Right lobe of liver (tissue), 6 donors: ENCODE measurements around the gene COL27A1. TPM values are rescaled to one million over a fixed set of nuclear protein-coding genes. Genes with fewer than 3 reads are reported as not detected.

Experiments used
- ATAC-seq, 4 donors: fragments of 200-7000 bp; cut with Tn5 transposase; one replicate each; pipeline ENCODE4 v1.9.1; 2020; ENCODE audit warnings: mild to moderate bottlenecking in 4 of 4, moderate library complexity in 4 of 4
- DNase-seq, 3 donors: peaks; one replicate each; pipeline ENCODE4 v3.0.0-alpha.2; 2020
- H3K27ac ChIP-seq, 3 donors: fragments of 200-600 bp; one replicate each; pipeline ENCODE4 v1.8.0; 2022
- H3K27me3 ChIP-seq, 2 donors: fragments of 200-600 bp; one replicate each; pipeline ENCODE4 v1.8.0; 2022
- H3K36me3 ChIP-seq, 4 donors: fragments of 200-600 bp; sonication (generic) in 1 of 4; one replicate each; pipeline versions ENCODE4 v1.5.1 to v1.8.0; 2017 to 2022; ENCODE audit warnings: control low read depth in 1 of 4
- H3K4me1 ChIP-seq, 4 donors: fragments of 200-600 bp; sonication (generic) in 1 of 4; one replicate each; pipeline versions ENCODE4 v1.5.1 to v1.8.0; 2017 to 2022; ENCODE audit warnings: control low read depth in 1 of 4
- H3K4me3 ChIP-seq, 3 donors: fragments of 200-600 bp; one replicate each; pipeline ENCODE4 v1.8.0; 2022
- H3K9me3 ChIP-seq, 4 donors: fragments of 200-600 bp; sonication (generic) in 1 of 4; one replicate each; pipeline versions ENCODE4 v1.5.1 to v1.8.0; 2017 to 2022; ENCODE audit warnings: control low read depth in 1 of 4
- POLR2A ChIP-seq: fragments of 450-650 bp; IDR thresholded peaks from one replicate; pipeline ENCODE4 v1.6.1; 2017; ENCODE audit warnings: antibody characterized with exemption, mild to moderate bottlenecking
- WGBS: methylation state at CpG from one replicate; pipeline ENCODE4 v1.1.6; 2018; ENCODE audit warnings: low coverage, low lambda C conversion rate; ENCODE audit not compliant: insufficient coverage; ENCODE audit errors: missing lambda C conversion rate; 5-methylcytosine and 5-hydroxymethylcytosine counted together
- intact Hi-C, 2 donors: fragments of 100-400 bp; cut with DNase I; formaldehyde crosslinking; loops; one replicate each; pipeline versions ENCODE4 v1.11.2 to v1.14.1; 2022
- total RNA-seq, 6 experiments: library from RNA; depleted of rRNA in 2 of 6; stranded (reverse); fragments of >200 nt in 2 of 6; fragmentation: NEBNext Ultra II Directional in 3 of 6; extraction: Animal tissue kit (Norgen Biotek cat#: 25700) in 3 of 6; gene quantifications; one replicate each; pipeline versions ENCODE4 v1.1.0 to v1.2.4, GENCODE V29; 2016 to 2023
- TF ChIP-seq, protein P1 (sequence below), 4 donors: fragments of 200-600 bp in 3 of 4; fragments of 450-650 bp in 1 of 4; IDR thresholded peaks; one replicate each; pipeline versions ENCODE4 v1.5.1 to v1.8.0; 2016 to 2022; ENCODE audit warnings: antibody characterized with exemption in 4 of 4, mild to moderate bottlenecking in 2 of 4
- donor health status: DM: no; HTN: yes; CAD: no.
- donor health status: DM: no; HTN: no; CAD: no.
- donor health status: DM: no; HTN: no; CAD: no.
- donor health status: DM: no; HTN: yes; CAD: no.
- donor health status: DM: no; HTN: yes; CAD: no.

The COL27A1 gene
- total RNA-seq, 6 experiments from 2014 or later = 11.8 to 51.9 (median 29.3) TPM

DNA sequence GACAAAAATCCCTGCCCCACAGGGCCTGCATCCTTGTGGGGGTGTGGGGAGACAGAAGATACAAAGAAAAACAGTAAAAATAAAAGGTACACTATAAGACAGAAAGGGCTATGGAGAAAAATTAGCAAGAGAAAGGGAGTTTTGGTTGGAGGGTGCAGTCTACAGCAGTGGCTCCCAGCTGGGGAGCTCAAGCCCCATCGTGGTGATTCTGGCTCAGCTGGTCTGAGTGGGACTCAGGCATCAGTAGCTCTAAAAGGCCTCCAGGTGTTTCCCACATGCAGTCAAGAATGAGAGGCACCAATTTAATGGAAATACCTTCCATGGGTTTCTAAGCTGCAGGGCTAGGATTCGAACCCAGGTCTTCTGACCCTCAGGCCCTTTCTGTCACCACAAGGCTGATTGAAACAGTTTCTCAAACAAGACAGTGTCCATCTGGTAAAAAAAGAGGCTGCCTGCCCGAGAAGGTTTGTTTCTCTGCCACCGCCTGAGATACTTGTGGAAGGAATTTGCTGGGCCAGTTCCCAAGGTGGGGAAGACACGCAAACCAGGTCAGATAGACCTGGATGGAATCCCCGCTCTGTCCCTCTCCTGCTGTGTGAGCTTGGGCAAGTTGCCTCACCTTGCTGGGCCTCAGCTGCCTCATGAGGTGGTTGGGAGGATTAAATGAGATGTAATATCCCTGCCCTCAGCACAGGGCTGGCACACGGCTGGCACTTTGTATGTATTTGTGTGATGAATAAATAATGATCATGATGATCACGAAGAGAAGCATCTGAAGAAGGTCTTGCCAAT lies 43.1 kb downstream of the COL27A1 start:
- Histone ChIP-seq H3K4me1 (no peaks in the 10 kb centered on the region), H3K4me3 (no peak overlapping the region), H3K27ac (no peak overlapping the region), H3K9me3 (no peaks in the 10 kb centered on the region), H3K27me3 (no peaks in the 10 kb centered on the region), H3K36me3 (no peaks in the 10 kb centered on the region)
- WGBS = 74% methylated on average over 7 of the region's 8 CpGs
- ATAC-seq = no peak
- no peak for DNase-seq
- TF ChIP-seq POLR2A = no peak
- TF ChIP-seq, protein P1, sequence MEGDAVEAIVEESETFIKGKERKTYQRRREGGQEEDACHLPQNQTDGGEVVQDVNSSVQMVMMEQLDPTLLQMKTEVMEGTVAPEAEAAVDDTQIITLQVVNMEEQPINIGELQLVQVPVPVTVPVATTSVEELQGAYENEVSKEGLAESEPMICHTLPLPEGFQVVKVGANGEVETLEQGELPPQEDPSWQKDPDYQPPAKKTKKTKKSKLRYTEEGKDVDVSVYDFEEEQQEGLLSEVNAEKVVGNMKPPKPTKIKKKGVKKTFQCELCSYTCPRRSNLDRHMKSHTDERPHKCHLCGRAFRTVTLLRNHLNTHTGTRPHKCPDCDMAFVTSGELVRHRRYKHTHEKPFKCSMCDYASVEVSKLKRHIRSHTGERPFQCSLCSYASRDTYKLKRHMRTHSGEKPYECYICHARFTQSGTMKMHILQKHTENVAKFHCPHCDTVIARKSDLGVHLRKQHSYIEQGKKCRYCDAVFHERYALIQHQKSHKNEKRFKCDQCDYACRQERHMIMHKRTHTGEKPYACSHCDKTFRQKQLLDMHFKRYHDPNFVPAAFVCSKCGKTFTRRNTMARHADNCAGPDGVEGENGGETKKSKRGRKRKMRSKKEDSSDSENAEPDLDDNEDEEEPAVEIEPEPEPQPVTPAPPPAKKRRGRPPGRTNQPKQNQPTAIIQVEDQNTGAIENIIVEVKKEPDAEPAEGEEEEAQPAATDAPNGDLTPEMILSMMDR (IDR thresholded peaks at IDR 0.05) = no peak
- intact Hi-C loops = no loop called here

DNA sequence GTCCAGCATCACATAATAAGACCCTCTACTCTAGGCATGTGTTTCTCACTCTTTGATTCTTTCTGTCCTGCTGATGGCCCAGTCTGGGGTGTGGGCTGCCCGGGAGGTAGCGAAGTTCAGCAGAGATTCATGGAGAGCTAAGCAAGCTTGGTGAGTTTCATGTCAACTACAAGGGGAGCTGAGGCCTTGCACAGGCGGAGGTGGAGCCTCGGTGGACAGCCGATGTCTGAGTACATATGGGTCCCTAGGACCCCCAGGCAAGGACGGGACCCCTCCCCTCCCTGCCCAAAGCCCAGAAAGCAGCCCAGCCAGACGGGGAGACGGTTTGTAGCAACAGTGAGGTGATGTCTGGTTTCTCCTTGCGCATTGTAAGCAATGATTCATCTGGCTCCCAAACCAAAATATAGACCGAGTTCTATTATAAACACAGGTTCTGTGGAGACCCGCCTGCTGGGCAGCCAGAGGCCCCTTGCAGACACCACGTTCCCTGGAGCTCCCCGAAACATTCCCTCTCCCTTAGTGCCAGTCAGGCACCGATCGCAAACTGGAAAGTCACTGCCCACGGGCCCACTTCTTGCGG lies 45.5 kb downstream of the COL27A1 start:
- no peaks in the 10 kb centered on the region for H3K36me3 ChIP-seq

DNA sequence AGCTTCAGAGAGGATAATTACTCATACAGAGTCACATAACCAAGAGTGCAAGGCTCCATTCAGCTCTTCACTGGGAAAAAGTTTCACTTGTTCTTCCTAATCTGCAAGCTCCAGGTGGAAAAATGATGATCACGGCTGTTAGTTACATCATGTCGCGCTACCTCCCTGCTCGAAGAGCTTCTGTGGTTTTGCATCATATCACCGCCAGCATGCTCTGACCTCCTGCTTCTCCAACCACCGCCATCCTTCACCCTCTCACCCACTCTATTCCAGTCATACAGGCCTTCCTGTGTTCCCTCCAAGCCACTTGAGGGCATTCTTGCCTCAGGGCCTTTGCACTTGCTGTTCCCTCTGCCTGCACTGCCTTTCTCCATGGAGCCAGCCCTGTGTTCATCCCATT lies 47.1 kb downstream of the COL27A1 start:
- TF ChIP-seq, protein P1 (IDR thresholded peaks at IDR 0.05) = no peak
- no peak for TF ChIP-seq POLR2A
- ATAC-seq (no peak), DNase-seq (no peak)
- H3K9me3 ChIP-seq = no peaks in the 10 kb centered on the region
- intact Hi-C loops = no loop called here
- no peaks in the 10 kb centered on the region for H3K4me1 ChIP-seq
- H3K4me3 ChIP-seq = no peak overlapping the region
- H3K27ac ChIP-seq = no peak overlapping the region
- no peaks in the 10 kb centered on the region for H3K36me3 ChIP-seq
- WGBS = 76% methylated on average over 3 of the region's 6 CpGs
- H3K27me3 ChIP-seq = no peaks in the 10 kb centered on the region

More for the DNA sequence above, 45.5 kb downstream of the COL27A1 start:
- TF ChIP-seq, protein P1 (IDR thresholded peaks at IDR 0.05) = no peak
- no peak for TF ChIP-seq POLR2A
- no peak for DNase-seq
- Histone ChIP-seq H3K4me1 (no peaks in the 10 kb centered on the region), H3K27ac (no peak overlapping the region), H3K27me3 (no peaks in the 10 kb centered on the region), H3K9me3 (no peaks in the 10 kb centered on the region), H3K4me3 (no peak overlapping the region)
- WGBS = 88% methylated on average over 6 of the region's 17 CpGs
- no peak for ATAC-seq
- intact Hi-C loops = no loop called here

DNA sequence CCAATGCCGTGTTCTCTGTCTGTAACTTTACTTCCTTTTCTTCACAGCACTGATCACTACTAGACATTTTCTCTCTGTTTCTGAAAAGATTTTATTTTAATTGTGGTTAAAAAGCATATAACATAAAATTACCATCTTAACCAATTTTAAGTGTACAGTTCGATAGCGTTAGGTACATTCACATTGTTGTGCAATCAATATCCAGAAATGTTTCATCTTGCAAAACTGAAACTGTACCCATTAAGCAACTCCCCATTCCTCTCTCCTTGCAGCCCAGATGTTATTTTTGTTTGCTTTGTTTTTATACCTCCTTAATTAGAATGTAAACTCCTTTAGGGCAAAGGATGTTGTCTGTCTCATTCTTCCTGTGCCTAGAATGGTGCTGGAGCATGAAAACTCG lies 47.5 kb downstream of the COL27A1 start:
- Histone ChIP-seq H3K36me3 (no peaks in the 10 kb centered on the region), H3K9me3 (no peaks in the 10 kb centered on the region), H3K4me3 (no peak overlapping the region), H3K27ac (no peak overlapping the region), H3K27me3 (no peaks in the 10 kb centered on the region), H3K4me1 (no peaks in the 10 kb centered on the region)
- no peak for DNase-seq
- no peak for ATAC-seq
- intact Hi-C loops = no loop called here
- WGBS = 60% methylated on average over 4 of the region's 4 CpGs
- TF ChIP-seq POLR2A = no peak
- TF ChIP-seq, protein P1 (IDR thresholded peaks at IDR 0.05) = no peak
